ENCODE measurements around the gene MYO9B. TPM values are rescaled to one million over a fixed set of nuclear protein-coding genes. Genes with fewer than 3 reads are reported as not detected.

MYO9B gene
- total RNA-seq, 1 donor from 2014 or later, result 55.9 TPM

GRCh38 chr19:17035842-17036424, 39.6 kb upstream of the MYO9B start:
- no peak overlapping the region for H3K4me3 ChIP-seq (ENCODE audit: low read depth, low read length)
- TF ChIP-seq, protein P1, sequence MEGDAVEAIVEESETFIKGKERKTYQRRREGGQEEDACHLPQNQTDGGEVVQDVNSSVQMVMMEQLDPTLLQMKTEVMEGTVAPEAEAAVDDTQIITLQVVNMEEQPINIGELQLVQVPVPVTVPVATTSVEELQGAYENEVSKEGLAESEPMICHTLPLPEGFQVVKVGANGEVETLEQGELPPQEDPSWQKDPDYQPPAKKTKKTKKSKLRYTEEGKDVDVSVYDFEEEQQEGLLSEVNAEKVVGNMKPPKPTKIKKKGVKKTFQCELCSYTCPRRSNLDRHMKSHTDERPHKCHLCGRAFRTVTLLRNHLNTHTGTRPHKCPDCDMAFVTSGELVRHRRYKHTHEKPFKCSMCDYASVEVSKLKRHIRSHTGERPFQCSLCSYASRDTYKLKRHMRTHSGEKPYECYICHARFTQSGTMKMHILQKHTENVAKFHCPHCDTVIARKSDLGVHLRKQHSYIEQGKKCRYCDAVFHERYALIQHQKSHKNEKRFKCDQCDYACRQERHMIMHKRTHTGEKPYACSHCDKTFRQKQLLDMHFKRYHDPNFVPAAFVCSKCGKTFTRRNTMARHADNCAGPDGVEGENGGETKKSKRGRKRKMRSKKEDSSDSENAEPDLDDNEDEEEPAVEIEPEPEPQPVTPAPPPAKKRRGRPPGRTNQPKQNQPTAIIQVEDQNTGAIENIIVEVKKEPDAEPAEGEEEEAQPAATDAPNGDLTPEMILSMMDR (conservative IDR thresholded peaks at IDR 0.05; ENCODE audit: low read depth, low read length), result no peak
- no peak for DNase-seq (ENCODE audit: low read depth)

GRCh38 chr19:17036640-17037039, 38.9 kb upstream of the MYO9B start:
- no peak overlapping the region for H3K4me3 ChIP-seq (ENCODE audit: low read depth, low read length)
- TF ChIP-seq, protein P1 (conservative IDR thresholded peaks at IDR 0.05; ENCODE audit: low read depth, low read length), result no peak

GRCh38 chr19:17037184-17037583, 38.4 kb upstream of the MYO9B start:
- TF ChIP-seq, protein P1 (conservative IDR thresholded peaks at IDR 0.05; ENCODE audit: low read depth, low read length), result no peak
- DNase-seq (ENCODE audit: low read depth), result no peak
- no peak overlapping the region for H3K4me3 ChIP-seq (ENCODE audit: low read depth, low read length)

More at GRCh38 chr19:17036640-17037039, 38.9 kb upstream of the MYO9B start:
- DNase-seq (ENCODE audit: low read depth), result no peak

GRCh38 chr19:17037966-17038500, 37.5 kb upstream of the MYO9B start:
- DNase-seq (ENCODE audit: low read depth), result no peak
- H3K4me3 ChIP-seq (ENCODE audit: low read depth, low read length), result no peak overlapping the region
- TF ChIP-seq, protein P1 (conservative IDR thresholded peaks at IDR 0.05; ENCODE audit: low read depth, low read length), result no peak

GRCh38 chr19:17041976-17042375, 33.6 kb upstream of the MYO9B start:
- no peak for DNase-seq (ENCODE audit: low read depth)
- no peak overlapping the region for H3K4me3 ChIP-seq (ENCODE audit: low read depth, low read length)
- TF ChIP-seq, protein P1 (conservative IDR thresholded peaks at IDR 0.05; ENCODE audit: low read depth, low read length), result no peak

DNA sequence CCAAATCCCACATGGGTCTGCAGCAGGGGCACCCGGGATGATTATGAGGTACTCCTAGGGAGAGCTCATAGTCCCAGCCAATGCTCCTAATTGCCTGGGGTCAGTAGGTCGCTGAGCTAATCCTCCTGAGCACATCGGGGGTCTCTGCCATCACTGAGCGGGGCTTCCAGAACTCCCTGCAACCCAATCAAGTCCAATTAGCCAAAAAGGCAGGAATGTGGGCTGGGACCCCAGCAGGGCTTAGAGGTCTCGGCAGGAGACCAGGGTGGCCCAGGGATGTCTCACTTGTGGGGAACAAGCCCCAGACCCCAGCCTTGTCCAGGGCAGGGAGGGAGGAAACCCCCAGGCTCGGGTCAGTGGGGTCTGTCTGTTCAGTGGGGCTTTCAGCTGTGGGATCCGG, 31.8 kb upstream of the MYO9B start:
- no peak for DNase-seq (ENCODE audit: low read depth)
- H3K4me3 ChIP-seq (ENCODE audit: low read depth, low read length), result no peak overlapping the region
- TF ChIP-seq, protein P1 (conservative IDR thresholded peaks at IDR 0.05; ENCODE audit: low read depth, low read length), result no peak
